Activated CD4-positive, alpha-beta T cell treated with anti-CD3 and anti-CD28 coated beads, Interleukin-2, Interleukin-6, amounts not matched to agents 100 ng/mL and 50 ng/mL, durations not matched to agents 16 hours and 8 hours (primary cell): Measurements from ENCODE around the gene ASXL1.

ENCODE experiments used
- DNase-seq: peaks from one replicate; pipeline ENCODE4 v3.0.0-alpha.2; 2020

ASXL1 gene

GRCh38 chr20:32442630-32443373 lies 84.7 kb downstream of the ASXL1 start:
- no peak for DNase-seq

GRCh38 chr20:32443386-32443974 lies 85.3 kb downstream of the ASXL1 start:
- DNase-seq = no peak

GRCh38 chr20:32444474-32445220 lies 86.5 kb downstream of the ASXL1 start:
- DNase-seq = no peak

- DNase-seq = no peak
Measured at GRCh38 chr20:32445539-32446273, 87.6 kb downstream of the ASXL1 start.

- no peak for DNase-seq
Measured at GRCh38 chr20:32446301-32447100, 88.4 kb downstream of the ASXL1 start.

GRCh38 chr20:32447136-32448027 lies 89.3 kb downstream of the ASXL1 start:
- no peak for DNase-seq

GRCh38 chr20:32448306-32449056 lies 90.3 kb downstream of the ASXL1 start:
- no peak for DNase-seq

- DNase-seq = no peak
Measured at GRCh38 chr20:32449057-32449889, 91.1 kb downstream of the ASXL1 start.

- DNase-seq = no peak
Measured at GRCh38 chr20:32449890-32450401, 91.8 kb downstream of the ASXL1 start.

- DNase-seq = no peak
Measured at GRCh38 chr20:32450484-32451061, 92.4 kb downstream of the ASXL1 start.

- no peak for DNase-seq
Measured at GRCh38 chr20:32451340-32451681, 93.2 kb downstream of the ASXL1 start.

GRCh38 chr20:32451682-32452461 lies 93.7 kb downstream of the ASXL1 start:
- no peak for DNase-seq

- DNase-seq = no peak
Measured at GRCh38 chr20:32452776-32453466, 94.8 kb downstream of the ASXL1 start.

GRCh38 chr20:32453467-32454163 lies 95.5 kb downstream of the ASXL1 start:
- DNase-seq = no peak

- no peak for DNase-seq
Measured at GRCh38 chr20:32454164-32455145, 96.3 kb downstream of the ASXL1 start.
